Measurements from ENCODE around the gene SLC22A16.

Gene SLC22A16

DNA sequence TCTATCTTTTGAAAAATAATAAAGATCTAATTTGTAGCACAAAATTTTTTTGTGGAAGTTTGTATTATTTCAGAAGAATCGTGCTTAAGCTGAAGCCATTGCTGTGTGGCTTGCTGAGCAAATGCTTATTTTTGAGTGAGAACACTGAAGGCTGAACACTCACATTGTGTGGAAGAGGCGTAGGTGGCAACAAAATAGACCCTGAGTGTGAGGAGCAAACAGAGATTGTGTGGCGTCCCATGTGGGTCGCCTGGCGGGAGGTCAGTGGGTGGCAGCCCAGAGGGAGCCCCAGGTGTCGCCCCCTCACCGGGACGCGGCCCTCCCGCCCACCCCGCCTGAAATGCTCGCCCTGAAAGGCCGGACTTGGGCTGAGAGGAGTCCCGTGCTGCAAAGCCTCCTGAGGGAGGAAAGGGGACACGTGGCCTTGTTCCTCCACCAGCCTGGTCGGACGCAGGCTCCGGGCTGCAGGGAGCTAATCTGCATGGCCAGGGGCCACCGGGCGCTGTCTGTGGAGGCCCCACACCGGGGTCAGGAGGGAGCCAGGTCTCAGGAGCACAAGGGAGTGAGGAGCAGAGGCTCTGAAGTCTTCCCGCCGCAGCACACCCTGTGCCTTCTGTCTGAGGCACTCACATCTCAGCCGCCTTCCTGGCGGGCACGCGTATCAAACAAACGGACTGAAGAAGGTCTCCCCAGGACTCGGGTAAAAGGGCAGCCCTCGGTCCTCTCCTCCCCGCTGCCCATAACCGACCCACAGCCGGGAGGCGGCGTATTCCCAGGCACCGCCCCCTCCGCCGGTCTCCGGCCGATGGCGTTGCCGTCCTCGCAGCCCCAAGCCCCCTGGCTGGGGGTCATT, 77.0 kb downstream of the SLC22A16 start:
- no peak overlapping the region for H3K27ac ChIP-seq (ENCODE audit: low read length)
- no peaks in the 10 kb centered on the region for H3K36me3 ChIP-seq (ENCODE audit: control insufficient read depth in 1 of 2, insufficient read depth in 2 of 2, low read length in 2 of 2)

DNA sequence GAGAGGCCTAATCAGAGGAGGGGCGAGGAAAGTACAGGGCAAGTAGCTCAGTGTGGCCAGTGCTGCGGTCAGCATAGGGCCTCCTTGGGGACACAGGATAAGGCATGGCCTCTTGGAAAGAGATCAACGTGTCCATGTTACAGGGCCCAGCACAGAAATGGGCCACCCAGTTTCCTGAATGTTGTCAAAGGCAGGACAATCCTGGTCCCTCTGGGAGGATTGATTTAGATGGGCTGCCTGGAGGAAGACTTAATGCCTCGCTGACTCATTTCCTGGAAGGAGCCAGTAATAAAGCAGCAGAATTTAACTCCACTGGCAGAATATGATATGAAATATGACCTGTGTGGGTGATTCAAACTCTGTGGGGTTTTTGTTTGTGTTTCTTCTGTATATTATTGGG, 77.6 kb downstream of the SLC22A16 start:
- H3K36me3 ChIP-seq (ENCODE audit: control insufficient read depth in 1 of 2, insufficient read depth in 2 of 2, low read length in 2 of 2) = no peaks in the 10 kb centered on the region
- no peak overlapping the region for H3K4me3 ChIP-seq (ENCODE audit: low read depth in 1 of 2, low read length in 2 of 2)

More for the DNA sequence above, 77.0 kb downstream of the SLC22A16 start:
- no peaks in the 10 kb centered on the region for H3K27me3 ChIP-seq (ENCODE audit: low read depth, low read length)
- peak overlapping the region; percentile 33 to 73 for H3K4me3 ChIP-seq (ENCODE audit: low read depth in 1 of 2, low read length in 2 of 2)
- H3K4me1 ChIP-seq (ENCODE audit: control insufficient read depth in 1 of 2, insufficient read depth in 2 of 2, low read length in 2 of 2) = peaks cover 0 to 3% of the 10 kb centered on the region in 2 donors
- H3K9me3 ChIP-seq (ENCODE audit: control insufficient read depth in 1 of 2, low read length in 2 of 2) = no peaks in the 10 kb centered on the region

DNA sequence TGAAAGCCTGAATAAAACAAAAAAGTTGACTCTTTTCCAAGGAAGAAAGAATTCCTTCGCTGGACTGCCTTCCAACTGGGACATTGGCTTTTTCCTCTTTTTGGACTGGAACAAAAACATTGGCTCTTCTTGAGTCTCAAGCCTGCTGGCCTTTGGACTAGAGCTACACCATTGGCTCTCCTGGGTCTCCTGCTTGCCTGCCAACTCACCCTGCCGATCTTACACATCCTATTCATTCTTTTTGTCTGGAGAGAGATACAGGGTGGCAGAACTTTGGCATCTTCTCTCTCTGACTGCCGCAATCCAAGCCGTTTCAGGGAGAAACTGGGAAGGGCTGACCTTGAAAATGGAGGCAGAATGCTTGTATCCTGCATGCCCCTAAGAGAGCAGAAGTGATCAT, 81.2 kb downstream of the SLC22A16 start:
- H3K27me3 ChIP-seq (ENCODE audit: low read depth, low read length) = no peaks in the 10 kb centered on the region
- H3K36me3 ChIP-seq (ENCODE audit: control insufficient read depth in 1 of 2, insufficient read depth in 2 of 2, low read length in 2 of 2) = no peaks in the 10 kb centered on the region
- no peaks in the 10 kb centered on the region for H3K9me3 ChIP-seq (ENCODE audit: control insufficient read depth in 1 of 2, low read length in 2 of 2)
- no peak overlapping the region for H3K4me3 ChIP-seq (ENCODE audit: low read depth in 1 of 2, low read length in 2 of 2)
- H3K4me1 ChIP-seq (ENCODE audit: control insufficient read depth in 1 of 2, insufficient read depth in 2 of 2, low read length in 2 of 2) = peaks cover 0 to 9% of the 10 kb centered on the region in 2 donors
- H3K27ac ChIP-seq (ENCODE audit: low read length) = no peak overlapping the region

More for the DNA sequence above, 77.6 kb downstream of the SLC22A16 start:
- no peaks in the 10 kb centered on the region for H3K9me3 ChIP-seq (ENCODE audit: control insufficient read depth in 1 of 2, low read length in 2 of 2)
- peaks cover 0 to 3% of the 10 kb centered on the region in 2 donors for H3K4me1 ChIP-seq (ENCODE audit: control insufficient read depth in 1 of 2, insufficient read depth in 2 of 2, low read length in 2 of 2)
- no peak overlapping the region for H3K27ac ChIP-seq (ENCODE audit: low read length)
- H3K27me3 ChIP-seq (ENCODE audit: low read depth, low read length) = no peaks in the 10 kb centered on the region

DNA sequence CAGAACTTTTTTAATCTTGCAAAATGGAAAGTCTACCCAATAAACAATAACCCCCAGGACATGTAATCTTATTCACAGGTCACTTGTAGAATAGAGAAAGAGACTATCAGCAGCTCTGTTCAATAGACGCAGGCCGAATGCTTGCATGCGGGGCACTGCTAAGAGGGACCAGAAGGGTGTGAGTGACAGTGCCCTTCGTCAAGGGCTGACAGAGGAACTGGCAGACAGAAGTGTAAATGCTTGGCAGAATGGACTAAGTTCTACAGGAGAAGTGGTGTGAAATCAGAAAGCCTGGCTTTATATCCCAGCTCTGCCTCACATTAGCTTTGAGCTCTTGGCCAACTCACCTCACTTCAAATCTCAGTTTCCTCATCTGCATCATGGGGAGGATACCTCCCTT, 82.0 kb downstream of the SLC22A16 start:
- H3K4me1 ChIP-seq (ENCODE audit: control insufficient read depth in 1 of 2, insufficient read depth in 2 of 2, low read length in 2 of 2) = peaks cover 0 to 13% of the 10 kb centered on the region in 2 donors
- H3K36me3 ChIP-seq (ENCODE audit: control insufficient read depth in 1 of 2, insufficient read depth in 2 of 2, low read length in 2 of 2) = no peaks in the 10 kb centered on the region
- no peak overlapping the region for H3K27ac ChIP-seq (ENCODE audit: low read length)
- no peak overlapping the region for H3K4me3 ChIP-seq (ENCODE audit: low read depth in 1 of 2, low read length in 2 of 2)
- H3K27me3 ChIP-seq (ENCODE audit: low read depth, low read length) = no peaks in the 10 kb centered on the region
- no peaks in the 10 kb centered on the region for H3K9me3 ChIP-seq (ENCODE audit: control insufficient read depth in 1 of 2, low read length in 2 of 2)

DNA sequence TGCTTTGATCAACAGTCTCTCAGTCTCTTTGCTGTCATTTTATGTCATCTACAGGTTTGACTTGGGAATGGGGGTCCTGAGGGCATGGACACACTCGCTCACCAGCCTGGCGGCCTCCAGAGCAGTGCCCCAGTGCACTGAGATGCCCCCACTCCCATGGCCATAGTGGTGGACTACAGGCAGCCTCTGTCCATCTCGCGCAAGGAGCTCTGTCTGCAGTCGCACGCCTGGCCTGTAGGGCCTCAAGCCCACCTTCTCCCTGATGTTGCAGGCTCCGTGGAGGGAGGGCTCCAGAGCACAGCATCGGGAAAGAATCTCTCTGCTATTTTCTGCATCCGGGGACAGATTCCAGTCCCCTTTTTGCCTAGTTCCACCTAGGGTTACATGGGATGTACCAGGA, 83.7 kb downstream of the SLC22A16 start:
- no peaks in the 10 kb centered on the region for H3K36me3 ChIP-seq (ENCODE audit: control insufficient read depth in 1 of 2, insufficient read depth in 2 of 2, low read length in 2 of 2)
- no peaks in the 10 kb centered on the region for H3K27me3 ChIP-seq (ENCODE audit: low read depth, low read length)
- H3K4me3 ChIP-seq (ENCODE audit: low read depth in 1 of 2, low read length in 2 of 2) = no peak overlapping the region
- peaks cover 0 to 13% of the 10 kb centered on the region in 2 donors for H3K4me1 ChIP-seq (ENCODE audit: control insufficient read depth in 1 of 2, insufficient read depth in 2 of 2, low read length in 2 of 2)
- H3K27ac ChIP-seq (ENCODE audit: low read length) = no peak overlapping the region
- H3K9me3 ChIP-seq (ENCODE audit: control insufficient read depth in 1 of 2, low read length in 2 of 2) = no peaks in the 10 kb centered on the region

DNA sequence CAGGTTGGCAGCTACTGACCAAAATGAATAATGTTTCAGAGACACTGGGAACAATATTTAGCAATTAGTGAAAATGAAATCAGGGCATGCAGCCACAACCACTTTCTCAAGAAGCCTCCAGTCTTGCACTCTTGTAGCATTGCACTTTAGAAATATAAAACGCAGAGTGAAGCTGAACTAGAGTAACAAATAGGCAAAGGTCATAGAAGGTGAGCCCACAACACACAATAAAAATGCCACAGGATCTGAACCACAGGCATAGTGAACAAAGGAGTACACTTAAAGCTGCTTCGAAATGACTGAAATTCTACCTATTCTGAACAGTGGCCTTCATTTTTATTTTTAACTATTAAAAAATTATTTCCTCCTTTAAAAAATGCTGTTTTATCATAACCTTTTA, 86.0 kb downstream of the SLC22A16 start:
- Histone ChIP-seq H3K27ac (ENCODE audit: low read length) (no peak overlapping the region), H3K9me3 (ENCODE audit: control insufficient read depth in 1 of 2, low read length in 2 of 2) (no peaks in the 10 kb centered on the region), H3K27me3 (ENCODE audit: low read depth, low read length) (no peaks in the 10 kb centered on the region), H3K4me1 (ENCODE audit: control insufficient read depth in 1 of 2, insufficient read depth in 2 of 2, low read length in 2 of 2) (peaks cover 0 to 13% of the 10 kb centered on the region in 2 donors), H3K4me3 (ENCODE audit: low read depth in 1 of 2, low read length in 2 of 2) (no peak overlapping the region), H3K36me3 (ENCODE audit: control insufficient read depth in 1 of 2, insufficient read depth in 2 of 2, low read length in 2 of 2) (no peaks in the 10 kb centered on the region)

DNA sequence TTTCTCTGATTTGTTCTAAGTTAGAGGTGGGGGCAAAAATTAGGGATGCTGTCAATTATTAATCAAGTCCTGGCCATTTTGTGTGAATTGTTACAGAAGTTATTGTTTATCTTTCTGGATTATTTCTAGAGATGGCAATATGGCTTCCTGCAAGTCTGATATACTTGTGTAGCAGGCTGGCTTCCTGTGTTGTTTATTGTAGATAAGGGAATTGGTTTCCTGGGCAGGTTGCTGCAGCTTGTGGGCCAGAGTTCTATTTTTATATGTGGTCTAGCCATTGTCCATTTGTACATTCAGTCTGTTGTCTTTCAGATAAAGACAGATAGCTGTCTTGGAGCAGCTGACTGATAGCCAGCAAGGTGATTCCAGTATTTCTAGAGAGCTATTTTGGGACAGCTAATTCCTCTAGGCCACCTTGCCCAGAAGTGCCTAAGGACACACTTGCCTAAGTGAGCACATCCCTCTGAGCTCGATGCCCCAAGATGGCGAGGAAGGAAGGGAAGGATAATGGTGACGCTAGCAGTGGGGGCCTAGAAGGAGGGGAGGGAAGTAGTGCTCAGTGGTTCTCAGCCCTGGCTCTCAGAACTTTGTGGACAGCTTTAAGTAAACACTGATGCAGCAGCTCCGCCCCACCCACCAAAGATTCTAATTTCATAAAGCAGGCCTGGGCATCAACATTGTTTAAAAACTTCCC, 86.6 kb downstream of the SLC22A16 start:
- H3K27ac ChIP-seq (ENCODE audit: low read length) = no peak overlapping the region
- H3K9me3 ChIP-seq (ENCODE audit: control insufficient read depth in 1 of 2, low read length in 2 of 2) = no peaks in the 10 kb centered on the region
- H3K4me3 ChIP-seq (ENCODE audit: low read depth in 1 of 2, low read length in 2 of 2) = no peak overlapping the region
- no peaks in the 10 kb centered on the region for H3K27me3 ChIP-seq (ENCODE audit: low read depth, low read length)
- H3K4me1 ChIP-seq (ENCODE audit: control insufficient read depth in 1 of 2, insufficient read depth in 2 of 2, low read length in 2 of 2) = peaks cover 0 to 13% of the 10 kb centered on the region in 2 donors
- no peaks in the 10 kb centered on the region for H3K36me3 ChIP-seq (ENCODE audit: control insufficient read depth in 1 of 2, insufficient read depth in 2 of 2, low read length in 2 of 2)

DNA sequence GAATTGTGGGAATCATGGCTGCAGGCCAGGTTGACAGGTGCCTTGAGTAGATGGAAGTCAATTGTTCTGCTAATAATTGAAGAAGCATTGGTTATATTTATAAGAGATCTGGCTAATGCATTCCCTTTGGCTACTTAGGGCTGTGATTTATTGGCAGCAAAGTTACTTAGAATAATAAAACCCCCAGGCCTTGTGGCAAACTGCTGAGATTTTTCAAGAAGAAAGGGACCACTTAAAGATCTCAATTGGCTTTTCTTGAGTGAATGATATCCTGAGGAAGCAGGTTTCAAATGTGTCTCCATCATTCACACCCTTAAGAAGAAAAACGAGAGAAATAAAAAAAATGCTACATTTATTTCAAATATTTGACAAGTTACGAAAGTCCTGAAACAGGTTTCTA, 88.4 kb downstream of the SLC22A16 start:
- H3K9me3 ChIP-seq (ENCODE audit: control insufficient read depth in 1 of 2, low read length in 2 of 2) = no peaks in the 10 kb centered on the region
- no peaks in the 10 kb centered on the region for H3K36me3 ChIP-seq (ENCODE audit: control insufficient read depth in 1 of 2, insufficient read depth in 2 of 2, low read length in 2 of 2)
- peaks cover 0 to 13% of the 10 kb centered on the region in 2 donors for H3K4me1 ChIP-seq (ENCODE audit: control insufficient read depth in 1 of 2, insufficient read depth in 2 of 2, low read length in 2 of 2)
- H3K27me3 ChIP-seq (ENCODE audit: low read depth, low read length) = no peaks in the 10 kb centered on the region
- no peak overlapping the region for H3K27ac ChIP-seq (ENCODE audit: low read length)
- no peak overlapping the region for H3K4me3 ChIP-seq (ENCODE audit: low read depth in 1 of 2, low read length in 2 of 2)

DNA sequence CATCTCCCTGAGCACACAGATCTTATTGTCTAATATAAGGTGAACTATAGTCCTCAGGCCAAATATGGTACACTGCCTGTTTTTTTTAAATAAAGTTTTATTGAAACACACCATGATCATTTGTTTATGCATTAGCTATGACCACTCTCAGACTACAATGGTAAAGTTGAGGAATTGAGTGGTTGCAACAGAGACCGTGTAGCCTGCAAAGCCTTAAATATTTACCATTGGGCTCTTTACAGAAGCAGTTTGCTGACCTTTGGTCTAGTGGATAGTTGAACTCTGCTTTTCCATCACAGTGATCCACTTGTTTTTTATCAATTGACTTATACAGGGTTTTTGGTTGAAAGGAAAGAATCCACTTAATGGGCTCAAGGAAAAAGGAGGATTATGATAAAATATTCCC, 91.0 kb downstream of the SLC22A16 start:
- Histone ChIP-seq H3K27ac (ENCODE audit: low read length) (no peak overlapping the region), H3K4me1 (ENCODE audit: control insufficient read depth in 1 of 2, insufficient read depth in 2 of 2, low read length in 2 of 2) (peaks cover 0 to 8% of the 10 kb centered on the region in 2 donors), H3K9me3 (ENCODE audit: control insufficient read depth in 1 of 2, low read length in 2 of 2) (no peaks in the 10 kb centered on the region), H3K4me3 (ENCODE audit: low read depth in 1 of 2, low read length in 2 of 2) (no peak overlapping the region), H3K36me3 (ENCODE audit: control insufficient read depth in 1 of 2, insufficient read depth in 2 of 2, low read length in 2 of 2) (no peaks in the 10 kb centered on the region), H3K27me3 (ENCODE audit: low read depth, low read length) (no peaks in the 10 kb centered on the region)

DNA sequence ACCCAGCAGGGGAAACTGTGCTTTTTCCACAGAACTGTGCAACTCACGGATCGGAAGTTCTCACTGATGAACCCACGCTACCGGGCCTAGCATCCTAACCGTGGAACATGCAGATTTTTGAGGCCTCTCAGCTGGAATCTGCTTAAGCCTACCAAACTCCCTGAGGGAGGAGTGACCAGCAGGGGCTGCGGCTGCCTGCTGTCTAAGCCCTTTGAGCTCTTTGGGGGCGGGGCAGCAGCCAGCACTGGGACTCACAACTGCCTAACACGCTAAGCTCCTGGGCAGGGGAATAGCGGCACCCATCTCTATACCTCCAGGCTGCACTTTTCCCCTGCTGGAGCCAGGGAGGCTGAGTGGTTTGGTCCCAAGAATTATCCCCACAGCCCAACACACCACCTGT, 97.9 kb downstream of the SLC22A16 start:
- no peaks in the 10 kb centered on the region for H3K4me1 ChIP-seq (ENCODE audit: control insufficient read depth in 1 of 2, insufficient read depth in 2 of 2, low read length in 2 of 2)
- no peak overlapping the region for H3K4me3 ChIP-seq (ENCODE audit: low read depth in 1 of 2, low read length in 2 of 2)
- H3K27me3 ChIP-seq (ENCODE audit: low read depth, low read length) = no peaks in the 10 kb centered on the region
- no peaks in the 10 kb centered on the region for H3K9me3 ChIP-seq (ENCODE audit: control insufficient read depth in 1 of 2, low read length in 2 of 2)
- H3K27ac ChIP-seq (ENCODE audit: low read length) = no peak overlapping the region
- no peaks in the 10 kb centered on the region for H3K36me3 ChIP-seq (ENCODE audit: control insufficient read depth in 1 of 2, insufficient read depth in 2 of 2, low read length in 2 of 2)

Data from muscle layer of duodenum (tissue), 2 donors.